Measurements from ENCODE around the gene MRPL12. TPM values are rescaled to one million over a fixed set of nuclear protein-coding genes. Genes with fewer than 3 reads are reported as not detected.

Gene MRPL12
- total RNA-seq (2013), result 3.7 TPM
- polyA plus RNA-seq (10 to 100 TPM; 21.2 to 57.0 (median 38.3) TPM), polyA minus RNA-seq (6.5 and 11.4 TPM in 2 replicates), total RNA-seq (0.30 to 1.5 (median 0.59) reads per million in 11 experiments)

- Histone ChIP-seq H3K36me3 (replicated peaks in 1 of 2; ENCODE audit: control insufficient read depth in 1 of 2, insufficient read depth in 2 of 2, low read length in 2 of 2) (peaks cover 40 to 62% of the 10 kb centered on the region in 2 donors), H4K20me1 (ENCODE audit: insufficient read depth, low read length) (peaks cover 40% of the 10 kb centered on the region), H3K9ac (ENCODE audit: insufficient read depth, low read length, poor library complexity, severe bottlenecking) (peak within 1 kb of the TSS; percentile 97), H3K27me3 (ENCODE audit: control insufficient read depth in 2 of 2, insufficient read depth in 2 of 2, low read length in 2 of 2) (no peaks in the 10 kb centered on the region), H3K79me2 (ENCODE audit: insufficient read depth, low read length) (peaks cover 63% of the 10 kb centered on the region), H3K4me2 (replicated peaks; ENCODE audit: extremely low read depth, low read length, poor library complexity, severe bottlenecking) (peak within 1 kb of the TSS; percentile 86), H3K27ac (ENCODE audit: low read depth in 1 of 2, low read length in 2 of 2) (peak within 1 kb of the TSS; percentile 86 to 97), H3K9me3 (replicated peaks in 1 of 2; ENCODE audit: control insufficient read depth in 1 of 2, insufficient read depth in 1 of 2, low read length in 2 of 2) (no peaks in the 10 kb centered on the region), H2AFZ (ENCODE audit: insufficient read depth, low read depth, low read length, poor library complexity, severe bottlenecking) (peak within 1 kb of the TSS; percentile 96), H3K4me1 (ENCODE audit: control insufficient read depth in 1 of 2, insufficient read depth in 2 of 2, low read length in 2 of 2) (peaks cover 22 to 32% of the 10 kb centered on the region in 2 donors), H3K4me3 (replicated peaks in 1 of 3; ENCODE audit: low read depth in 2 of 3, low read length in 3 of 3) (peak within 1 kb of the TSS; percentile 67 to 89 (median 84))
- TF ChIP-seq CTCF (IDR thresholded peaks at IDR 0.05), result peak; percentile 29
- Mint-ChIP-seq H3K9me3 (peaks cover 0 to 2% (median 0%) of the 10 kb centered on the region in 7 donors), H3K4me3 (peak within 1 kb of the TSS; percentile 91 to 96), H3K36me3 (peaks cover 43 to 71% of the 10 kb centered on the region in 2 donors), H3K4me1 (peaks cover 29% of the 10 kb centered on the region), H3K27ac (peak within 1 kb of the TSS; percentile 93 to 97 (median 95)), H3K27me3 (ENCODE audit: low read depth in 3 of 3) (peaks cover 0 to 5% (median 0%) of the 10 kb centered on the region in 3 donors)
- under 1% methylated on average over 102 of the region's 102 CpGs for WGBS (ENCODE audit: insufficient coverage)
- intact Hi-C loops (cut with micrococcal nuclease), result loop anchor here (1.0 to 5.0 kb wide), 3 partner anchors 19 to 36 kb away; partner anchors contain the start of genes ARL16 (in 1 of the 2), CCDC137 (in 1 of the 2), HGS (in 1 of the 2) and OXLD1 (in 1 of the 2)
- peak; percentile 84 to 92 (median 86) for DNase-seq
Observed at GRCh38 chr17:81702934-81703746, at the start of gene MRPL12. Gene MRPL12 (plus strand): TSS chr17:81703367. CDS start chr17:81703502, 135 bp downstream.

GRCh38 chr17:81655378-81656117 is 47.6 kb upstream of the MRPL12 start:
- H3K4me1 ChIP-seq (ENCODE audit: control insufficient read depth in 1 of 2, insufficient read depth in 2 of 2, low read length in 2 of 2), result peaks cover 19 to 26% of the 10 kb centered on the region in 2 donors
- Mint-ChIP-seq H3K27ac (no peak overlapping the region), H3K9me3 (peaks cover 0 to 1% (median 0%) of the 10 kb centered on the region in 7 donors), H3K4me1 (peaks cover 21% of the 10 kb centered on the region), H3K36me3 (no peaks in the 10 kb centered on the region), H3K27me3 (ENCODE audit: low read depth in 3 of 3) (peaks cover 6 to 15% (median 12%) of the 10 kb centered on the region in 3 donors), H3K4me3 (no peak overlapping the region)
- no peak overlapping the region for H3K27ac ChIP-seq (ENCODE audit: low read depth in 1 of 2, low read length in 2 of 2)
- no peaks in the 10 kb centered on the region for H3K27me3 ChIP-seq (ENCODE audit: control insufficient read depth in 2 of 2, insufficient read depth in 2 of 2, low read length in 2 of 2)
- H3K79me2 ChIP-seq (ENCODE audit: insufficient read depth, low read length), result no peaks in the 10 kb centered on the region
- no peaks in the 10 kb centered on the region for H3K9me3 ChIP-seq (replicated peaks in 1 of 2; ENCODE audit: control insufficient read depth in 1 of 2, insufficient read depth in 1 of 2, low read length in 2 of 2)
- H2AFZ ChIP-seq (ENCODE audit: insufficient read depth, low read depth, low read length, poor library complexity, severe bottlenecking), result no peak overlapping the region
- H3K4me2 ChIP-seq (replicated peaks; ENCODE audit: extremely low read depth, low read length, poor library complexity, severe bottlenecking), result no peak overlapping the region
- no peak overlapping the region for H3K4me3 ChIP-seq (replicated peaks in 1 of 3; ENCODE audit: low read depth in 2 of 3, low read length in 3 of 3)
- H4K20me1 ChIP-seq (ENCODE audit: insufficient read depth, low read length), result no peaks in the 10 kb centered on the region
- 95% methylated on average over 17 of the region's 18 CpGs for WGBS (ENCODE audit: insufficient coverage)
- intact Hi-C loops (cut with micrococcal nuclease), result no loop called here
- H3K36me3 ChIP-seq (replicated peaks in 1 of 2; ENCODE audit: control insufficient read depth in 1 of 2, insufficient read depth in 2 of 2, low read length in 2 of 2), result no peaks in the 10 kb centered on the region
- no peak for TF ChIP-seq CTCF (IDR thresholded peaks at IDR 0.05)
- H3K9ac ChIP-seq (ENCODE audit: insufficient read depth, low read length, poor library complexity, severe bottlenecking), result no peak overlapping the region
- DNase-seq, result no peak

All from CD14-positive monocyte (primary cell).